ENCODE measurements around the gene S100B. TPM values are rescaled to one million over a fixed set of nuclear protein-coding genes. Genes with fewer than 3 reads are reported as not detected.

S100B gene
- total and polyA plus RNA-seq, 2 of the 8 experiments (the other 6 are each of a cell fraction or from before 2014, with no cell fraction given): 0.36 to 0.69 TPM

- no peak overlapping the region for H2BK20ac ChIP-seq (ENCODE audit: low read length)
- no peak overlapping the region for H2AK5ac ChIP-seq (ENCODE audit: low read depth, low read length)
- DNase-seq (ENCODE audit: low read depth in 1 of 2, low spot score in 2 of 2) (no peak), FAIRE-seq (no peak)
- no peak overlapping the region for H3K23ac ChIP-seq (ENCODE audit: insufficient read length)
- no peak overlapping the region for H2BK120ac ChIP-seq (replicated peaks; ENCODE audit: low read depth, low read length)
- no peak overlapping the region for H2BK12ac ChIP-seq (ENCODE audit: low read depth, low read length)
- H3K4me2 ChIP-seq (ENCODE audit: insufficient read depth in 1 of 2, low read depth in 2 of 2, low read length in 2 of 2): no peak overlapping the region
- no peaks in the 10 kb centered on the region for H3K79me1 ChIP-seq (ENCODE audit: low read depth, low read length)
- WGBS, 2 experiments (ENCODE audit: extremely low coverage in 1 of 2, insufficient coverage in 1 of 2, insufficient read length in 1 of 2, insufficient replicate concordance in 2 of 2, low coverage in 1 of 2, low lambda C conversion rate in 2 of 2, missing lambda C conversion rate in 1 of 2): 92% methylated on average over 8 of the region's 8 CpGs; no CpG with 5 or more reads in 1 of the 2 experiments
- no peak overlapping the region for H2BK5ac ChIP-seq (ENCODE audit: low read depth, low read length)
- no peak overlapping the region for H3K56ac ChIP-seq (replicated peaks; ENCODE audit: insufficient read length, low read depth, low read length)
- peaks cover 0 to 7% of the 10 kb centered on the region in 2 experiments; a peak in 1 of 4 replicates for H3K9me3 ChIP-seq (ENCODE audit: insufficient read depth in 2 of 2, low read depth in 1 of 2, low read length in 1 of 2)
- no peak overlapping the region for H4K5ac ChIP-seq (ENCODE audit: insufficient read length, low read depth, low read length)
- no peaks in the 10 kb centered on the region for H3K79me2 ChIP-seq (ENCODE audit: control insufficient read depth in 1 of 2, insufficient read depth in 2 of 2, low read length in 2 of 2)
- H4K91ac ChIP-seq (replicated peaks; ENCODE audit: insufficient read length, low read length): no peak overlapping the region
- H3K18ac ChIP-seq (ENCODE audit: extremely low read depth, low read length): no peak overlapping the region
- no peak overlapping the region for H2BK15ac ChIP-seq (ENCODE audit: low read length)
- no peak overlapping the region for H3K4ac ChIP-seq (replicated peaks; ENCODE audit: insufficient read length, low read depth, low read length)
- CTCF ChIA-PET (ENCODE audit: partially characterized antibody): no interaction called here
- H3K14ac ChIP-seq (ENCODE audit: insufficient read length): no peak overlapping the region
- no peaks in the 10 kb centered on the region for H3K27me3 ChIP-seq (replicated peaks in 1 of 4; ENCODE audit: control insufficient read depth in 3 of 4, extremely low read depth in 1 of 4, insufficient read depth in 3 of 4, low read length in 3 of 4)
- no peaks in the 10 kb centered on the region for H3K23me2 ChIP-seq (ENCODE audit: low read depth, low read length)
- no peaks in the 10 kb centered on the region for H4K20me1 ChIP-seq (replicated peaks in 1 of 2; ENCODE audit: control insufficient read depth in 1 of 2, insufficient read depth in 2 of 2, low read length in 2 of 2)
- H3K4me1 ChIP-seq (replicated peaks in 1 of 4; ENCODE audit: control insufficient read depth in 3 of 4, insufficient read depth in 4 of 4, low read length in 3 of 4): no peaks in the 10 kb centered on the region; a peak in 3 of 7 replicates
- H3K9ac ChIP-seq (replicated peaks in 1 of 4; ENCODE audit: extremely low read depth in 1 of 4, low read depth in 3 of 4, low read length in 3 of 4): no peak overlapping the region
- H3K27ac ChIP-seq (ENCODE audit: low read depth, low read length): no peak overlapping the region
- POLR2A ChIA-PET (ENCODE audit: partially characterized antibody): interaction anchor here (1.2 kb wide), 1 partner anchor 9 kb away, joined by 3 read pairs; no protein-coding TSS in a partner anchor
- no peaks in the 10 kb centered on the region for H3K36me3 ChIP-seq (ENCODE audit: control insufficient read depth in 2 of 4, insufficient read depth in 4 of 4, low read length in 3 of 4)
- H2AFZ ChIP-seq (ENCODE audit: low read length): no peak overlapping the region
- no peak overlapping the region for H3K4me3 ChIP-seq (ENCODE audit: extremely low read depth in 1 of 4, insufficient read depth in 2 of 4, low read depth in 3 of 4, low read length in 4 of 4)
- no peak overlapping the region for H4K8ac ChIP-seq (ENCODE audit: extremely low read depth, insufficient read depth, low read length)
- no peak for TF ChIP-seq ZNF274 (IDR thresholded peaks at IDR 0.05; ENCODE audit: borderline replicate concordance, extremely low read depth, low read length)
- no peak for TF ChIP-seq MAFK (IDR thresholded peaks at IDR 0.05; ENCODE audit: low read depth, low read length)
- no peak for TF ChIP-seq CREB1 (IDR thresholded peaks at IDR 0.05)
- no peak for TF ChIP-seq CHD2 (IDR thresholded peaks at IDR 0.05; ENCODE audit: low read length)
- TF ChIP-seq RFX5 (IDR thresholded peaks at IDR 0.05; ENCODE audit: borderline replicate concordance, low read depth, low read length): no peak
These were observed 7.9 kb downstream of the S100B start for GRCh38 chr21:46597031-46597430.

Data from H1 (cell line).